Measurements from ENCODE around the gene DDX24.
"Not testable (repeated sequence)": the region's sequence is repeated elsewhere in the genome, so short reads cannot be mapped to it uniquely, and the experiment has no call there.

GRCh38 chr14:94072076-94072475, 8.9 kb downstream of the DDX24 start:
- not testable (repeated sequence) for TF ChIP-seq POLR2A (IDR thresholded peaks at IDR 0.05)
- TF ChIP-seq, protein P1, sequence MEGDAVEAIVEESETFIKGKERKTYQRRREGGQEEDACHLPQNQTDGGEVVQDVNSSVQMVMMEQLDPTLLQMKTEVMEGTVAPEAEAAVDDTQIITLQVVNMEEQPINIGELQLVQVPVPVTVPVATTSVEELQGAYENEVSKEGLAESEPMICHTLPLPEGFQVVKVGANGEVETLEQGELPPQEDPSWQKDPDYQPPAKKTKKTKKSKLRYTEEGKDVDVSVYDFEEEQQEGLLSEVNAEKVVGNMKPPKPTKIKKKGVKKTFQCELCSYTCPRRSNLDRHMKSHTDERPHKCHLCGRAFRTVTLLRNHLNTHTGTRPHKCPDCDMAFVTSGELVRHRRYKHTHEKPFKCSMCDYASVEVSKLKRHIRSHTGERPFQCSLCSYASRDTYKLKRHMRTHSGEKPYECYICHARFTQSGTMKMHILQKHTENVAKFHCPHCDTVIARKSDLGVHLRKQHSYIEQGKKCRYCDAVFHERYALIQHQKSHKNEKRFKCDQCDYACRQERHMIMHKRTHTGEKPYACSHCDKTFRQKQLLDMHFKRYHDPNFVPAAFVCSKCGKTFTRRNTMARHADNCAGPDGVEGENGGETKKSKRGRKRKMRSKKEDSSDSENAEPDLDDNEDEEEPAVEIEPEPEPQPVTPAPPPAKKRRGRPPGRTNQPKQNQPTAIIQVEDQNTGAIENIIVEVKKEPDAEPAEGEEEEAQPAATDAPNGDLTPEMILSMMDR (IDR thresholded peaks at IDR 0.05), result not testable (repeated sequence)
